Measurements from ENCODE around the gene ZFTA. TPM values are rescaled to one million over a fixed set of nuclear protein-coding genes. Genes with fewer than 3 reads are reported as not detected.
A peak's percentile ranks its signal among the peaks of the same experiment; 100 is the strongest.

Gene ZFTA
- total RNA-seq, 2 donors from 2014 or later, result 13.9 to 32.7 TPM

DNA sequence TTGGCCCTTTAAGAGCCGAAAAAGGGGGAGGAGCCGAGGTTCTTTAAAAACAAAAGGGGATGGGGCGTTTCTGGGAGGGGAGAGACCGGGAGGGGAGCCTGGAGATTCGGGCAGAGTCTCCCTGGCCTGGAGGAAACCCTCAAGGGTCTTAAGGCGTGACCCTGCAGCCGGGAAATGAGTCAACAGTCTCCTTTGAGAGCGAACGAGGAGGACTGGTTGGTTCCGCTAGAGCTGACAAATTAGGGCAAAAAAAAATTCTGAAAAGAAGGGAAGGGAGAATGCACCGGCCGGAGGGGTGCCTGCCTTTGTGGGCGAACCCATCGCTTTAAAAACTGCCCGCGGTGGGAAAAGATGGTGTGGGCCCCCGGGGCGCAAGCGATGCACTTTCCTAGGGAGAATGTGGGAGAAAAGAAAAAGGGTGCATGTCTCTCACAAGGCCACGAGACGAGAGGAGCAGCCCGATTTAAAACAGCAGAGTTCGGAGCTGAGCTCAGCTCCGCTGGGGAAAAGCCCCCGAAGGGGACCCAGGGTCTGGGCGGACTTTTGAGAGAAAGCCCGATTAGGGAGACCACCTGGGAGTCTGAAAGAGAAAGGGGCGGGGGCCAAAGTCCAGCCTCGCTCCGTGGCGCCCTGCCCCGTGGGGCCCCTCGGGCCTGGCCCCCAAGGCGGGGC lies 874 bp downstream of the ZFTA start:
- TF ChIP-seq POLR2AphosphoS5 (IDR thresholded peaks at IDR 0.05) (peak; percentile 35), POLR2A (IDR thresholded peaks at IDR 0.05) (no peak)
- TF ChIP-seq, protein P1, sequence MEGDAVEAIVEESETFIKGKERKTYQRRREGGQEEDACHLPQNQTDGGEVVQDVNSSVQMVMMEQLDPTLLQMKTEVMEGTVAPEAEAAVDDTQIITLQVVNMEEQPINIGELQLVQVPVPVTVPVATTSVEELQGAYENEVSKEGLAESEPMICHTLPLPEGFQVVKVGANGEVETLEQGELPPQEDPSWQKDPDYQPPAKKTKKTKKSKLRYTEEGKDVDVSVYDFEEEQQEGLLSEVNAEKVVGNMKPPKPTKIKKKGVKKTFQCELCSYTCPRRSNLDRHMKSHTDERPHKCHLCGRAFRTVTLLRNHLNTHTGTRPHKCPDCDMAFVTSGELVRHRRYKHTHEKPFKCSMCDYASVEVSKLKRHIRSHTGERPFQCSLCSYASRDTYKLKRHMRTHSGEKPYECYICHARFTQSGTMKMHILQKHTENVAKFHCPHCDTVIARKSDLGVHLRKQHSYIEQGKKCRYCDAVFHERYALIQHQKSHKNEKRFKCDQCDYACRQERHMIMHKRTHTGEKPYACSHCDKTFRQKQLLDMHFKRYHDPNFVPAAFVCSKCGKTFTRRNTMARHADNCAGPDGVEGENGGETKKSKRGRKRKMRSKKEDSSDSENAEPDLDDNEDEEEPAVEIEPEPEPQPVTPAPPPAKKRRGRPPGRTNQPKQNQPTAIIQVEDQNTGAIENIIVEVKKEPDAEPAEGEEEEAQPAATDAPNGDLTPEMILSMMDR (IDR thresholded peaks at IDR 0.05), result no peak
- H3K27ac ChIP-seq, result peak overlapping the region; percentile 72 to 82
- peak overlapping the region; percentile 67 to 79 for H3K4me3 ChIP-seq
- no peaks in the 10 kb centered on the region for H3K9me3 ChIP-seq
- DNase-seq (ENCODE audit: low spot score), result no peak
- intact Hi-C loops (cut with DNase I), result loop anchor here (2.0 to 5.0 kb wide), 3 partner anchors 45 to 385 kb away; partner anchors contain the start of gene SPINDOC
- no peaks in the 10 kb centered on the region for H3K36me3 ChIP-seq
- no peaks in the 10 kb centered on the region for H3K27me3 ChIP-seq (replicated peaks; ENCODE audit: insufficient read depth)
- H3K4me1 ChIP-seq (replicated peaks), result peaks cover 4% of the 10 kb centered on the region
- WGBS, result 1% methylated on average over 33 of the region's 34 CpGs

DNA sequence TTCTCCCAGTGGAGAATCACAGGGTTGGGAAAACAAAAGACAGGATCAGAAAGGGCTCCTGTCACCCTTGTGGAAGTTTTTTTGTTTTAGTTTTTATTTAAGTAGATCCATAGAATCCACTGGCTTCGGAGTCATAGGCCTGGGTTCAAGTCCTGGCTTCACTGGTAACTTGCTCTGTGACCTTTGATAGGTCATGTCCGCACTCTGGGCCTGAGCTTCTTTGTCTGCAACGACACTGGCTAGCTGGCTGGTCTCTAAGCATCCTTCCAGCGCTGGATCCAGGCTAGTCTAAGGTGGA lies 1.4 kb downstream of the ZFTA start:
- H3K9me3 ChIP-seq, result no peaks in the 10 kb centered on the region
- no peaks in the 10 kb centered on the region for H3K27me3 ChIP-seq (replicated peaks; ENCODE audit: insufficient read depth)
- intact Hi-C loops (cut with DNase I), result loop anchor here (5.0 kb wide), 2 partner anchors 45 to 385 kb away; partner anchors contain the start of gene SPINDOC
- H3K27ac ChIP-seq, result peak overlapping the region; percentile 72 to 82
- no peaks in the 10 kb centered on the region for H3K36me3 ChIP-seq
- no peak for TF ChIP-seq POLR2A (IDR thresholded peaks at IDR 0.05)
- no peak for TF ChIP-seq POLR2AphosphoS5 (IDR thresholded peaks at IDR 0.05)
- TF ChIP-seq, protein P1 (IDR thresholded peaks at IDR 0.05), result no peak
- H3K4me3 ChIP-seq, result peak overlapping the region; percentile 67 to 79
- WGBS, result 11% methylated on average over 4 of the region's 4 CpGs
- DNase-seq (ENCODE audit: low spot score), result no peak
- H3K4me1 ChIP-seq (replicated peaks), result peaks cover 7% of the 10 kb centered on the region

DNA sequence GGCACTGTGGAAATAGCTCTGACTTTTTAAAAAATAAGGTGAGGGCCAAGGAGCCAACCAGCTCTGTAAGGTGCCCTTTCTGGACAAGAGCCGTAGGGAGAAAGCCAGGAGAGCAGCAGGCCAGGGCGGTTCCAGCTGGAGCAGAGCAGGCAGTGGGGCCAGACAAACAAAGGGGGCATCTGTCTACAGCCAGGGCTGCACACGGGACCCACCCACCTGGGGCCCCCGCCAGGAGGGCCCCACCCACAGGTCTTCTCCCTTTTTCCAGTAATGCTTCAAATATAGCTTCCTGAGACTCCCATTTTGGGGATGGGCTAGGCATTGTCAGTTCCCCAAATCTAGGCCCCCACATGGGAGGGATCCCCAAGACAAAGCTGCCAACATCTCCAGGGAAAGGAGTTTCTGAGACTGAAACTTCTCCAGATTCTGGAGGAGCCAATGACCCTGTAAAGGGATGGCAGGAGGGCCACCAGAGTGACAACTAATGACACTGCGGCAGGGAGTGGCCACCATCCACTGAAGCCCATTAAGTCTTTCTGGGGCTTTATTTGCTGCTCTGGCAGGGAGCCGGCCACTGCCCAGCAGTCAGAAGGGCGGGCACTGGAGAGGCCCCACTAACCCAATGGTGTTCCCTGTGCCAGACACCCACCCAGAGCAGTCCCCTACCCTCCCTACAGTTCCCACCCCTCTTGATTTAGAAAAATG lies 1.9 kb downstream of the ZFTA start:
- H3K9me3 ChIP-seq, result no peaks in the 10 kb centered on the region
- DNase-seq (ENCODE audit: low spot score), result no peak
- no peak overlapping the region for H3K27ac ChIP-seq
- intact Hi-C loops (cut with DNase I), result loop anchor here (5.0 kb wide), 2 partner anchors 46 to 386 kb away; partner anchors contain the start of gene SPINDOC
- H3K27me3 ChIP-seq (replicated peaks; ENCODE audit: insufficient read depth), result no peaks in the 10 kb centered on the region
- TF ChIP-seq, protein P1 (IDR thresholded peaks at IDR 0.05), result no peak
- no peak for TF ChIP-seq POLR2AphosphoS5 (IDR thresholded peaks at IDR 0.05)
- TF ChIP-seq POLR2A (IDR thresholded peaks at IDR 0.05), result no peak
- H3K4me3 ChIP-seq, result no peak overlapping the region
- H3K4me1 ChIP-seq (replicated peaks), result peaks cover 7% of the 10 kb centered on the region
- 49% methylated on average over 7 of the region's 7 CpGs for WGBS
- H3K36me3 ChIP-seq, result no peaks in the 10 kb centered on the region

DNA sequence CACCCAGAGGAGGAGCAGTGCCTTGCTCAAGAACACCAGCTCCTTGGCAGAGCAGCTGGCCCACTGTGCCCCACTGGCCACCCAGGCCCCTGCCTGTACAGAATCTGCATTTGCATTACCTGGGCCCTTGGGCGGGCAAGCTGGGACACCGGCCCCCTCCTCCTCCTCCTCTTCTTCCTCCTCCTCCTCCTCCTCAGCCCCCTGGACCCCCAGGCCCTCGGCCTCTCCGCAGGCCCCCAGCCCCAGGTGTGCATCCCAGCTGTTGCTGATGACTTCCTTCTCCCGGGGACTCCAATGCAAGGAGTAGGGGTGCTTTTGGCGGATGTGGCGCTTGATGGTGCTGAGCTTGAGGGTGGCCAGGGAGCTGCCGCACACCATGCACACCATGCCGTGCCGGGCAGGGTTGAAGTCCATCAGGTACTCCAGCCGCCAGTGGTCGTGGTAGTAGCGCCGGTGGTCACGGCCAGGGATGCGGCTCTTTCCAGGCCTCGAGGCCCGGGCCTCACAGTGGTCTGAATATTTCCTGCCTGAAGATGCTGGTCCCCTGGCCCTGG lies 2.8 kb downstream of the ZFTA start:
- Histone ChIP-seq H3K4me1 (replicated peaks) (peaks cover 7% of the 10 kb centered on the region), H3K36me3 (no peaks in the 10 kb centered on the region), H3K27ac (no peak overlapping the region), H3K4me3 (no peak overlapping the region), H3K27me3 (replicated peaks; ENCODE audit: insufficient read depth) (no peaks in the 10 kb centered on the region), H3K9me3 (no peaks in the 10 kb centered on the region)
- TF ChIP-seq POLR2AphosphoS5 (IDR thresholded peaks at IDR 0.05) (no peak), POLR2A (IDR thresholded peaks at IDR 0.05) (no peak)
- TF ChIP-seq, protein P1 (IDR thresholded peaks at IDR 0.05), result no peak
- intact Hi-C loops (cut with DNase I), result loop anchor here (5.0 kb wide), 2 partner anchors 47 to 387 kb away; partner anchors contain the start of gene SPINDOC
- DNase-seq (ENCODE audit: low spot score), result no peak
- whole genome bisulfite sequencing, result 73% methylated on average over 16 of the region's 18 CpGs

All from prostate gland (tissue), 2 donors.